Activated T-cell treated with anti-CD3 and anti-CD28 coated beads for 4 hours (primary cell): Measurements from ENCODE around the gene THSD1.
"Not testable (repeated sequence)": the region's sequence is repeated elsewhere in the genome, so short reads cannot be mapped to it uniquely, and the experiment has no call there.

Experiments
- DNase-seq: peaks from one replicate; pipeline ENCODE4 v3.0.0-alpha.2; 2020

Gene THSD1

GRCh38 chr13:52405767-52406494 lies at the start of gene THSD1:
TSS of gene THSD1 (minus strand) at chr13:52406172. CDS start at chr13:52402600, 3,572 bp downstream.
- DNase-seq, result no peak

GRCh38 chr13:52455677-52456041 lies 49.7 kb upstream of the THSD1 start:
- DNase-seq, result peak; percentile 73

GRCh38 chr13:52454820-52455676 lies 49.1 kb upstream of the THSD1 start, which contains the start of gene CKAP2:
TSS of gene CKAP2 (plus strand) at chr13:52455478. CDS start at chr13:52455557, 79 bp downstream.
- peak; percentile 88 for DNase-seq

- no peak for DNase-seq
Observed at GRCh38 chr13:52454459-52454819, 48.5 kb upstream of the THSD1 start.

GRCh38 chr13:52452470-52452869 lies 46.5 kb upstream of the THSD1 start:
- DNase-seq, result no peak

GRCh38 chr13:52451135-52451804 lies 45.3 kb upstream of the THSD1 start:
- DNase-seq, result no peak

- no peak for DNase-seq
Observed at GRCh38 chr13:52450793-52451116, 44.8 kb upstream of the THSD1 start.

- DNase-seq, result peak; percentile 92
Observed at GRCh38 chr13:52450012-52450792, 44.2 kb upstream of the THSD1 start, which contains the start of gene VPS36. TSS of gene VPS36 (minus strand) at chr13:52450634. CDS start at chr13:52450594, 40 bp downstream.

GRCh38 chr13:52449331-52450011 lies 43.5 kb upstream of the THSD1 start:
- DNase-seq, result no peak

- DNase-seq, result no peak
Observed at GRCh38 chr13:52447815-52448552, 42.0 kb upstream of the THSD1 start.

- DNase-seq, result no peak
Observed at GRCh38 chr13:52447354-52447753, 41.4 kb upstream of the THSD1 start.

- DNase-seq, result no peak
Observed at GRCh38 chr13:52446265-52446664, 40.3 kb upstream of the THSD1 start.

GRCh38 chr13:52432456-52432855 lies 26.5 kb upstream of the THSD1 start:
- no peak for DNase-seq

- no peak for DNase-seq
Observed at GRCh38 chr13:52428295-52428694, 22.3 kb upstream of the THSD1 start.

- DNase-seq, result no peak
Observed at GRCh38 chr13:52421216-52421615, 15.2 kb upstream of the THSD1 start.

- DNase-seq, result no peak
Observed at GRCh38 chr13:52419080-52419479, 13.1 kb upstream of the THSD1 start.

GRCh38 chr13:52414963-52415362 lies 9.0 kb upstream of the THSD1 start:
- DNase-seq, result no peak

GRCh38 chr13:52414051-52414450 lies 8.1 kb upstream of the THSD1 start:
- DNase-seq, result no peak

GRCh38 chr13:52412128-52412527 lies 6.2 kb upstream of the THSD1 start:
- DNase-seq, result no peak

GRCh38 chr13:52411629-52412028 lies 5.7 kb upstream of the THSD1 start:
- no peak for DNase-seq

- not testable (repeated sequence) for DNase-seq
Observed at GRCh38 chr13:52408071-52408658, 2.2 kb upstream of the THSD1 start.
